GM06990 (cell line): ENCODE measurements around the gene SLC9A9.

Experiments used
- DNase-seq: peaks from one replicate; pipeline ENCODE4 v3.0.0-alpha.2; 2011; ENCODE audit not compliant: insufficient read length; ENCODE audit errors: extremely low read depth
- H3K27me3 ChIP-seq: replicated peaks from 2 replicates; pipeline ENCODE4 v1.6.0; 2011; ENCODE audit warnings: low read length; ENCODE audit not compliant: control insufficient read depth, insufficient read depth
- H3K36me3 ChIP-seq: 2 replicates; pipeline ENCODE4 v1.5.1; 2011; ENCODE audit warnings: low read length; ENCODE audit not compliant: control insufficient read depth, insufficient read depth
- H3K4me3 ChIP-seq: replicated peaks from 2 replicates; pipeline ENCODE4 v1.5.1; 2011; ENCODE audit warnings: low read depth, mild to moderate bottlenecking, control low read depth, low read length
- TF ChIP-seq, protein P1 (sequence below): IDR thresholded peaks from 2 replicates; pipeline ENCODE4 v1.5.1; 2011; ENCODE audit warnings: low read length, control low read depth, mild to moderate bottlenecking, inconsistent platforms; ENCODE audit not compliant: insufficient read depth, poor library complexity, severe bottlenecking

SLC9A9 gene

DNA sequence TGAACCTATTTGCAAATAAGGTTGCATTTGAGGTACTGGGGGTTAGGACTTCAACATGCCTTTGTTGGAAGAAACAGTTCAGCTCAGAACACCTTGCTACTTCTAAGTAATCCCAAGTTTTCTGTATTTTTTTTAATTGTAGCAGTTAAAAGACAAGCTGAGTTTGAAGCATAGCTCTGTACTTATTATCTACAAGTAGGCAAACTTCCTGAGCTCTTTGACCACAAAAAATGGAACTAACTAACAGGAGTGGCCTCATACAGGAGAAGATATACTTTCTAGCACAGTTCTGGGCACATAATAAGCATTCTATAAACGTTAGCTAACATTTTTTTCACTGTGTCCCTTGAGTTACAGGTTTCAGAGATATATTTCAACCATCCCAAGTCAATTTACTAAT is 569.5 kb downstream of the SLC9A9 start:
- DNase-seq = no peak
- Histone ChIP-seq H3K4me3 (no peak overlapping the region), H3K36me3 (no peaks in the 10 kb centered on the region), H3K27me3 (no peaks in the 10 kb centered on the region)
- TF ChIP-seq, protein P1, sequence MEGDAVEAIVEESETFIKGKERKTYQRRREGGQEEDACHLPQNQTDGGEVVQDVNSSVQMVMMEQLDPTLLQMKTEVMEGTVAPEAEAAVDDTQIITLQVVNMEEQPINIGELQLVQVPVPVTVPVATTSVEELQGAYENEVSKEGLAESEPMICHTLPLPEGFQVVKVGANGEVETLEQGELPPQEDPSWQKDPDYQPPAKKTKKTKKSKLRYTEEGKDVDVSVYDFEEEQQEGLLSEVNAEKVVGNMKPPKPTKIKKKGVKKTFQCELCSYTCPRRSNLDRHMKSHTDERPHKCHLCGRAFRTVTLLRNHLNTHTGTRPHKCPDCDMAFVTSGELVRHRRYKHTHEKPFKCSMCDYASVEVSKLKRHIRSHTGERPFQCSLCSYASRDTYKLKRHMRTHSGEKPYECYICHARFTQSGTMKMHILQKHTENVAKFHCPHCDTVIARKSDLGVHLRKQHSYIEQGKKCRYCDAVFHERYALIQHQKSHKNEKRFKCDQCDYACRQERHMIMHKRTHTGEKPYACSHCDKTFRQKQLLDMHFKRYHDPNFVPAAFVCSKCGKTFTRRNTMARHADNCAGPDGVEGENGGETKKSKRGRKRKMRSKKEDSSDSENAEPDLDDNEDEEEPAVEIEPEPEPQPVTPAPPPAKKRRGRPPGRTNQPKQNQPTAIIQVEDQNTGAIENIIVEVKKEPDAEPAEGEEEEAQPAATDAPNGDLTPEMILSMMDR = no peak

DNA sequence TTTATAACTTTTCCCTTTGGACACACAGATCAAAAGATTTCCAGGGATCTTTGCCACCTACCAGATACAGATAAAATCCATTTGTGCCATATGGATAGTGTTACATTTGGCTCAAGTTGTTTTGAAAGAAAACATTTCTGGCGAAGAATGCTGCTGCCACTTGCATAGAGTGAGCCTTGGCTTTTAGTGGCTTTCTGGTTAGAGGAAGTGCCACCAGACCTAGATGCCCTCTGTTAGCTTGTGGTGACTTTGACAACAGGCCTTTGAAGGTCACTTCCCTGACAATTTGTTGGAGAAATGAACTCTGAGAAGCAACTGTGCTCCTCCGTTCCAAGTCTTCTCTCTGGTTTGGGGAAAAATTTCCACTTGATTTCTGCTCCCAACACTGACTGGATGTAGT is 570.7 kb downstream of the SLC9A9 start:
- no peaks in the 10 kb centered on the region for H3K27me3 ChIP-seq
- no peaks in the 10 kb centered on the region for H3K36me3 ChIP-seq
- no peak overlapping the region for H3K4me3 ChIP-seq
- DNase-seq = no peak
- TF ChIP-seq, protein P1 = no peak

DNA sequence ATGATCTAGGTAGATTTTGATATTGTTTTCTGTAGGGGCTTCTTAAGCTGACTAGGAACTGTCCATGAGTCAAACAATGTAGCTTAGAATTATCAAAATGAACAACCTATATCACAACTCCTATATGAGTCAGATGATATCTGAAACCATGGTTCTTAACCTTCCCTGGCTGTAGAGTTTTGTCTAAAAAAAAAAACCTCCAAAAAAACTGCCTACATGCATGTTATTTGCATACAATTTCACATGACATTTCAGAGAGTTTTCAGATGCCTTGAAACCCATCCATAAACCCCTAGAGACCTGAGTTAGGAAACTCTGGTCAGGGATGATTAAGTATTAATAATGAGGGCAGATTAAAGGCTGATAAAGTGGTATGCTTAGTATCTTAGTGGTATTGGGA is 571.7 kb downstream of the SLC9A9 start:
- no peak overlapping the region for H3K4me3 ChIP-seq
- TF ChIP-seq, protein P1 = no peak
- peak; percentile 28 for DNase-seq
- H3K36me3 ChIP-seq = no peaks in the 10 kb centered on the region
- H3K27me3 ChIP-seq = no peaks in the 10 kb centered on the region

DNA sequence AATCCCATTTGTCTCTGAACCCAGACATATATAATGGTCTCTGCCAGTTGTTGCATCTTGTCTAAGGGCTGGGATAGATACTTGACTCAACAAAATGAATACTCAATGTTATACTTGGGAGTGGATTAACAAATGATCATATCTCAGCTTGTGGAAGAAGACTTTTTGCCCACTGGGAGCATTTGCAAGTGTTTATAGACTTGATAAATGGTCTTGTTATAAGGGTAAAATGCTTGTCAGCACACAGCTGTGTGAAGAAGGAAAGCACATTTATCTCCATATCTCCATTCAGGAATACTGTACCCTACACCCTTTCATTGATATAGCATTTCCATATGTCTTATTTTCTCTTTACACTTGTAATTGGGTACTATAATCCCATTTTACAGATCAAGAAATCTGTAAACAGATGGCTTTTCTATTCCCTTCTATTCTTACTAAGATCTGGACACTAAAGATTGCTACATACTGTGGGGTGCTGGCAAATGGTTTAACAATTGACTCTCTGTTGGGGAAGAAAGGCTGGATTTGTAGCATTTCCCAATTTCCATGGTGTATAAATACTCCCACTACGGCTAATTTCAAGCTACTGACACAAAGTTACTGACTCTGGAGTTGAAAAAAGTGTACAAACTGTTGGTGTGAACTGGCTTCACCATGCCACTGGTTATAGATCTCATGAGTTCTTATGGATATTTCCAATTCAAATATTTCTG is 574.1 kb downstream of the SLC9A9 start:
- H3K4me3 ChIP-seq = no peak overlapping the region
- TF ChIP-seq, protein P1 = no peak
- no peak for DNase-seq
- no peaks in the 10 kb centered on the region for H3K27me3 ChIP-seq
- H3K36me3 ChIP-seq = no peaks in the 10 kb centered on the region

DNA sequence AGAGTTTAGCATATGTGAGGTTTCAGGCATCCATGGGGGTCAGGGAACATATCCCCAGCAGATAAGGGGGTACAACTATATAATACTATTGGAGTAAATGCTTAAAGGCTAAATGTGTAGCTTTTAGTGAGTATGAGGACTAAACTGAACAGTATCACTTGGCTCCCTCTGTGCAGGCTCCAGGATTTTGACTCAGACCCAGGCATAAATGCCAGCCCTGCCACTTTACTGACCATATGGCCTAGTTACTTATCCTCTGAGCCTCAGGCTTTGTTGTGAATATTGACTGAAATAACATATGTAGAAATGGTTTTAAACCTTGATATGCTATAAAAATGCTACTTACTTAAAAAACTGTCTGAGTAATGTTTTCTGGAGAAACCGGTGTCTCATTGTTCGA is 577.1 kb downstream of the SLC9A9 start:
- DNase-seq = no peak
- H3K36me3 ChIP-seq = no peaks in the 10 kb centered on the region

More for the DNA sequence above, 577.1 kb downstream of the SLC9A9 start:
- H3K27me3 ChIP-seq = no peaks in the 10 kb centered on the region
- H3K4me3 ChIP-seq = no peak overlapping the region
- TF ChIP-seq, protein P1 = no peak
